ENCODE data around the gene KIF6. TPM values are rescaled to one million over a fixed set of nuclear protein-coding genes. Genes with fewer than 3 reads are reported as not detected.

Gene KIF6
- total and polyA plus RNA-seq, 2 of the 8 experiments (the other 6 are each of a cell fraction or from before 2014, with no cell fraction given), result 0.53 to 0.65 TPM

GRCh38 chr6:39684790-39685488 lies 40.3 kb downstream of the KIF6 start (continued):
- TF ChIP-seq BRCA1 (IDR thresholded peaks at IDR 0.05; ENCODE audit: low read depth, low read length), result no peak

Measured in H1 (cell line).